GM08714 (cell line): Measurements from ENCODE around the gene RHO.

Source experiments
- H3K4me3 ChIP-seq: fragments of 200-500 bp; sonication (Bioruptor generic); 2 replicates; pipeline ENCODE4 v1.5.1; 2014; ENCODE audit warnings: mild to moderate bottlenecking, low read length, inconsistent platforms
- ZNF274 ChIP-seq: IDR thresholded peaks from 2 replicates; pipeline ENCODE4 v1.6.1; 2012; ENCODE audit warnings: mild to moderate bottlenecking, low read depth, low read length

Gene RHO

GRCh38 chr3:129558081-129558771, 29.8 kb downstream of the RHO start:
- no peak for TF ChIP-seq ZNF274
- no peak overlapping the region for H3K4me3 ChIP-seq

GRCh38 chr3:129558772-129559564, 30.5 kb downstream of the RHO start:
- H3K4me3 ChIP-seq = no peak overlapping the region
- no peak for TF ChIP-seq ZNF274

DNA sequence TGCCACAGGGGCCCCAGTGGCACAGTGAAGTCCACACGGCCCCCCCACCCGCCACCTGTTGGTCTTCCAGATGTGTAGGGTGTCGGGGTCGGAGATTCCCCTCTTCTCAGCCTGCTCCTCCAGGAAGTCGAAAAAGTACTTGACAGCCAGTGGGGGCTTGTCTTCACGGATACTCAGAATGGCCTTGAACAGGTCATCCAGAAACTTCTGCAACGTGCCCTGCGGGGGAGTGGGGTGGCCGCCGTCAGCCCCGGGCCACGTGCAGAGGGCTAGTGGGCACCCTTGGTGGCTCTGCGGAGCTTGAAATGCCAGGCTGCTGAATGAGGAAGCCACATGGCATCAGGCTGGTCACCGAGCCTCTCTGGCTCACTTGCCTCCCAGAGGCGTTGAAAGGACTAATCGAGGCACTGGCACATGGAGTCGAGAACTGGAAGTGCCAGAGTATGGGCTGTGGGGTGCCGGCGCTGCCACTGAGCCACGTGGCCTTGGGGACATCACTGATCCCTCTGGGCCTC, 31.2 kb downstream of the RHO start:
- no peak for TF ChIP-seq ZNF274

DNA sequence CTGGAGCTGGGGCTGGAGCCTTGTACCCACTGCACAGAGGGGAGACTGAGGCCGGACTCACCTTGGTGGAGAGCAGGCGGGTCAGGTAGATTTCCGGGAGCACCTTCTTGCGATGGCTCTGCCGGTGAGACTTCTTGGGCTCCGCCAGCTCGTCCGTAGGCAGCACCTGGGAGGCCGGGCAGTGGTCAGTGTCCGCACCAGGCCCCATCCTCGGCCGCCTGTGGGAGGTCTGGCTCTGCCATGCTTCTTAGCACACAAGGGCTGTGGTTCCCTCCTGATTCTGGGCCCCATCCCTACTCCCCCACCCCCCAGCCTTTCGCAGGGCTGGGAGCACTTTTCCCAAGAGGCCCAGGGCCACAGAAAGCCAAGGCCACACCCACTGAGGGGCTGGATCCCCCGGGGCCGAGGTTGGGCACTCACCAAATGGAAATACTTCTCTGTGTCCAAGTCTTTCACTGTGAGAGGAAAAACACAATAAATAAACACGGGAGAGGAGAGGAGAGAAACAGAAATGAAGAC, 31.9 kb downstream of the RHO start:
- TF ChIP-seq ZNF274 = no peak
- no peak overlapping the region for H3K4me3 ChIP-seq

More for the DNA sequence above, 31.2 kb downstream of the RHO start:
- H3K4me3 ChIP-seq = no peak overlapping the region

GRCh38 chr3:129560911-129561594, 32.6 kb downstream of the RHO start:
- no peak overlapping the region for H3K4me3 ChIP-seq
- no peak for TF ChIP-seq ZNF274

- no peak for TF ChIP-seq ZNF274
- no peak overlapping the region for H3K4me3 ChIP-seq
Observed at GRCh38 chr3:129561619-129562248, 33.3 kb downstream of the RHO start.

GRCh38 chr3:129562803-129563202, 34.4 kb downstream of the RHO start:
- no peak overlapping the region for H3K4me3 ChIP-seq
- no peak for TF ChIP-seq ZNF274

- H3K4me3 ChIP-seq = no peak overlapping the region
- no peak for TF ChIP-seq ZNF274
Observed at GRCh38 chr3:129563332-129563731, 34.9 kb downstream of the RHO start.

DNA sequence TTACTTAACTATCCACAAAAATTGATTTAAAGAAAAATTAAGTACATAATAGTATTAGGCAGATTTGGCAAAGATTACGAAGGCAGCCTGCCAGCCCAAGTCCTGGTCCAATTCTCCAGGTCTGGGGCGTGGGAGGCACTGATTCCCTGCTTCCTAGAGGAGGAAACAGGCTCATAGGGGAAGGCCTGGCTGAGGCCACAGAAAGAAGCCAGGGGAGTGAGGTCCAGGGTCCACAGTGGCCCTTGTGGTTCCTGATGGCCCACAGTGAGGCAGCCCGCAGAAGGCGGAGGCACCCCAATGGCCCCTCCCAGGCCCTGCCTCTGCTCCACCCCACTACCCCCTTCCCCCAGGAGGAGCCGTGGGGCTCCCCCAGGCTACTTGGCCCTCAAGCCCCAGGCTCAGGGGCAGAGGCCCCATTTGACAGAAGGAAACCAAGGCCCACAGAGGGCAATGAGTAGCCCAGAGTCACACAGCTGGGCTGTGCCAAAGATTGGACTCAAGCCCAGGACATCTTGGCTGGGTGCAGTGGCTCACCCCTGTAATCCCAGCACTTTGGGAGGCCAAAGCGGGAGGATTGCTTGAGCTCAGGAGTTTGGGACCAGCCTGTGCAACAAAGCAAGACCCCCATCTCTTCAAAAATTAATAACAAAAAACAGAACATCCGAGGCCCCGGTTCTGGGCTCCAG, 35.6 kb downstream of the RHO start:
- no peak for TF ChIP-seq ZNF274
- H3K4me3 ChIP-seq = no peak overlapping the region

- no peak for TF ChIP-seq ZNF274
- no peak overlapping the region for H3K4me3 ChIP-seq
Observed at GRCh38 chr3:129564981-129565644, 36.7 kb downstream of the RHO start.

GRCh38 chr3:129565902-129566301, 37.5 kb downstream of the RHO start:
- no peak for TF ChIP-seq ZNF274
- no peak overlapping the region for H3K4me3 ChIP-seq

DNA sequence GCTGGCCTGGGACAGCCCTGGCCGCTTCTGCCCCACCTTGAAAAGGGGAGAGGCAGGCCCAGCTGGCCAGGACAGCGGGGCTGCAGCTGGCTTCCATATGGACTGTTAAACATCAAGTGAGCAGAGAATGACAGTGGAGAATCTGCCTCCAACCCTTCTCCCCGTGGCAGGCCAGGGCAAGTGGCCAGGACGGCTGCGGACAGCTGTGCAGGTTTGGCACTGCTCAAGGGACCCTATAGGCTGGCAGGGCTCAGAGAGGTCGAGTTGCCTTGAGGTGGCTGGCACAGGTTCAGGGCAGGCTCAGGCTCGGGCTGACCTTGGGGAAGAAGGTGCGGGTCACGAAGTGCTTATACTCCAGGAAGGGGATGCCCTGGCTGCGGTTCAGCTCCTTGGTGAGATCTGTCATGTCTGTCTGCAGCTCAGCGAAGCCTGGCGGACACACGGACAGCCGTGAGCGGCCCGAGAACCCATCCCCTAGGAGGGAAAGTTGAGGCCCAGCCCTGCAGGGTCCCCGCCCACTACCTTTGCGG, 38.8 kb downstream of the RHO start:
- no peak overlapping the region for H3K4me3 ChIP-seq
- TF ChIP-seq ZNF274 = no peak

GRCh38 chr3:129567939-129568338, 39.5 kb downstream of the RHO start:
- no peak for TF ChIP-seq ZNF274

More at GRCh38 chr3:129567939-129568338, 39.5 kb downstream of the RHO start:
- H3K4me3 ChIP-seq = no peak overlapping the region
